Measurements from ENCODE around the gene VEPH1.

Gene VEPH1

GRCh38 chr3:157420606-157421130, 82.5 kb downstream of the VEPH1 start:
- no peak for DNase-seq

- no peak for DNase-seq
Measured at GRCh38 chr3:157418104-157418503, 85.1 kb downstream of the VEPH1 start.

GRCh38 chr3:157417247-157417646, 86.0 kb downstream of the VEPH1 start:
- DNase-seq = no peak

GRCh38 chr3:157416347-157417087, 86.7 kb downstream of the VEPH1 start:
- DNase-seq = no peak

- no peak for DNase-seq
Measured at GRCh38 chr3:157414861-157415260, 88.4 kb downstream of the VEPH1 start.

- DNase-seq = no peak
Measured at GRCh38 chr3:157412323-157412855, 90.8 kb downstream of the VEPH1 start.

GRCh38 chr3:157410945-157411344, 92.3 kb downstream of the VEPH1 start:
- no peak for DNase-seq

- DNase-seq = no peak
Measured at GRCh38 chr3:157409516-157409915, 93.7 kb downstream of the VEPH1 start.

- DNase-seq = no peak
Measured at GRCh38 chr3:157408499-157409149, 94.6 kb downstream of the VEPH1 start.

- no peak for DNase-seq
Measured at GRCh38 chr3:157407769-157408168, 95.4 kb downstream of the VEPH1 start.

GRCh38 chr3:157406394-157406793, 96.8 kb downstream of the VEPH1 start:
- DNase-seq = no peak

- no peak for DNase-seq
Measured at GRCh38 chr3:157405457-157405856, 97.8 kb downstream of the VEPH1 start.

GRCh38 chr3:157404381-157404780, 98.8 kb downstream of the VEPH1 start:
- DNase-seq = no peak

GRCh38 chr3:157398598-157398997, 104.6 kb downstream of the VEPH1 start:
- no peak for DNase-seq

GRCh38 chr3:157394411-157394810, 108.8 kb downstream of the VEPH1 start:
- DNase-seq = no peak

GRCh38 chr3:157393113-157393512, 110.1 kb downstream of the VEPH1 start:
- DNase-seq = no peak

- no peak for DNase-seq
Measured at GRCh38 chr3:157392104-157392503, 111.1 kb downstream of the VEPH1 start.

- DNase-seq = no peak
Measured at GRCh38 chr3:157390713-157391515, 112.3 kb downstream of the VEPH1 start.

- no peak for DNase-seq
Measured at GRCh38 chr3:157388976-157389375, 114.2 kb downstream of the VEPH1 start.

- DNase-seq = no peak
Measured at GRCh38 chr3:157387708-157388435, 115.3 kb downstream of the VEPH1 start.

- no peak for DNase-seq
Measured at GRCh38 chr3:157384491-157384890, 118.7 kb downstream of the VEPH1 start.

- DNase-seq = no peak
Measured at GRCh38 chr3:157384031-157384430, 119.2 kb downstream of the VEPH1 start.

- DNase-seq = no peak
Measured at GRCh38 chr3:157381606-157382005, 121.6 kb downstream of the VEPH1 start.

Measured in NCI-H1930 (cell line).